GM12878 (cell line): ENCODE measurements around the gene EEF1A2. TPM values are rescaled to one million over a fixed set of nuclear protein-coding genes. Genes with fewer than 3 reads are reported as not detected.

ENCODE experiments used
- ATAC-seq: fragments of 200-7000 bp; cut with Tn5 transposase; 3 replicates; pipeline ENCODE4 v1.9.1; 2020; ENCODE audit warnings: mild to moderate bottlenecking, moderate library complexity
- BruUV-seq: library from RNA; stranded (reverse); fragments of 400-500 nt; replicated peaks from 2 replicates; lab custom pipeline; 2021; lab: Mats Ljungman, UMichigan
- CTCF ChIA-PET: fragments of 300-600 bp; sonication (Branson Sonifier 250); formaldehyde crosslinking; extraction: SDS; loops from one replicate; lab custom pipeline; 2021; ENCODE audit warnings: inconsistent platforms; lab: Yijun Ruan, JAX
- POLR2A ChIA-PET: fragments of 350-600 bp; formaldehyde crosslinking; extraction: SDS; loops from one replicate; lab custom pipeline; 2021; ENCODE audit warnings: inconsistent platforms; lab: Charles Lee
- RAD21 ChIA-PET: fragments of 300-600 bp; sonication (Branson Sonifier 250); formaldehyde crosslinking; loops from one replicate; lab custom pipeline; 2023; ENCODE audit warnings: antibody characterized with exemption; ENCODE audit not compliant: unreplicated experiment; lab: Charles Lee
- SMC1A ChIA-PET: fragments of 300-600 bp; sonication (Branson Sonifier 250); formaldehyde crosslinking; loops from one replicate; lab custom pipeline; 2023; ENCODE audit not compliant: unreplicated experiment, uncharacterized antibody; lab: Charles Lee
- DNase-seq: peaks from one replicate; pipeline ENCODE4 v3.0.0-alpha.2; 2011; ENCODE audit warnings: low read depth, low spot score
- FAIRE-seq: peaks from 3 replicates; lab custom pipeline; 2011; peaks lifted over from hg19 to GRCh38; lab: Jason Lieb, UNC
- H2AFZ ChIP-seq: 2 replicates; pipeline ENCODE4 v1.6.0; 2011; ENCODE audit warnings: low read depth, low read length, control low read depth; ENCODE audit not compliant: control insufficient read depth
- H3K27ac ChIP-seq: 2 replicates; pipeline ENCODE4 v1.5.1; 2011; ENCODE audit warnings: control low read depth; ENCODE audit not compliant: control insufficient read depth, insufficient read depth
- H3K27me3 ChIP-seq, 2 experiments: replicated peaks in 1 of 2; 2 replicates each; pipeline versions ENCODE4 v1.6.0 to v1.6.1; 2011; ENCODE audit warnings: low read length in 1 of 2; ENCODE audit not compliant: control insufficient read depth in 2 of 2, insufficient read depth in 2 of 2
- H3K36me3 ChIP-seq, 2 experiments: 2 replicates each; pipeline ENCODE4 v1.5.1; 2011; ENCODE audit warnings: low read length in 1 of 2; ENCODE audit not compliant: control insufficient read depth in 2 of 2, insufficient read depth in 2 of 2
- H3K4me1 ChIP-seq: 2 replicates; pipeline ENCODE4 v1.6.1; 2011; ENCODE audit warnings: mild to moderate bottlenecking, low read length, moderate library complexity, mixed read lengths; ENCODE audit not compliant: control insufficient read depth, insufficient read depth
- H3K4me2 ChIP-seq: 2 replicates; pipeline ENCODE4 v1.6.0; 2011; ENCODE audit warnings: control low read depth; ENCODE audit not compliant: control insufficient read depth, insufficient read depth
- H3K4me3 ChIP-seq: fragments of 200-600 bp; sonication (generic); 2 replicates; pipeline ENCODE4 v1.5.1; 2016
- H3K79me2 ChIP-seq: 2 replicates; pipeline ENCODE4 v1.6.0; 2011; ENCODE audit warnings: low read length; ENCODE audit not compliant: control insufficient read depth, insufficient read depth
- H3K9ac ChIP-seq: 2 replicates; pipeline ENCODE4 v1.8.0; 2011; ENCODE audit warnings: low read length, control low read depth, mixed read lengths; ENCODE audit not compliant: control insufficient read depth, insufficient read depth
- H3K9me3 ChIP-seq: replicated peaks from 3 replicates; pipeline ENCODE4 v1.5.1; 2011; ENCODE audit warnings: mild to moderate bottlenecking, low read length; ENCODE audit not compliant: control insufficient read depth, insufficient read depth
- H4K20me1 ChIP-seq: 2 replicates; pipeline ENCODE4 v1.6.0; 2011; ENCODE audit not compliant: control insufficient read depth, insufficient read depth
- BCLAF1 ChIP-seq: fragments of 450-650 bp; IDR thresholded peaks from 2 replicates; pipeline ENCODE4 v1.6.1; 2017; ENCODE audit warnings: antibody characterized with exemption, mild to moderate bottlenecking, moderate library complexity
- IRF5 ChIP-seq: fragments of 450-650 bp; IDR thresholded peaks from 2 replicates; pipeline ENCODE4 v1.6.1; 2017; ENCODE audit warnings: borderline replicate concordance
- MEF2A ChIP-seq: IDR thresholded peaks from 2 replicates; pipeline ENCODE4 v1.6.1; 2011; ENCODE audit warnings: low read depth, mild to moderate bottlenecking, low read length, moderate library complexity; ENCODE audit not compliant: insufficient read depth
- SPI1 ChIP-seq: IDR thresholded peaks from 2 replicates; pipeline ENCODE4 v1.6.1; 2011; ENCODE audit warnings: low read depth, mild to moderate bottlenecking, low read length, moderate library complexity, borderline replicate concordance; ENCODE audit not compliant: insufficient read depth
- WRNIP1 ChIP-seq: IDR thresholded peaks from 2 replicates; pipeline ENCODE4 v1.6.1; 2011; ENCODE audit warnings: low read depth, low read length, improper control_type of control experiment, borderline replicate concordance
- WGBS: methylation state at CpG from one replicate; pipeline ENCODE4 v1.1.6; 2016; ENCODE audit warnings: low lambda C conversion rate; ENCODE audit not compliant: insufficient replicate concordance, insufficient coverage; ENCODE audit errors: missing lambda C conversion rate; 5-methylcytosine and 5-hydroxymethylcytosine counted together
- in situ Hi-C: fragments of 300-500 bp; cut with MboI; formaldehyde crosslinking; loops from 9 replicates; pipeline ENCODE4 v1.14.3; 2018; ENCODE audit warnings: mixed read lengths
- intact Hi-C: fragments of 100-400 bp; cut with micrococcal nuclease; formaldehyde crosslinking; loops from one replicate; pipeline ENCODE4 v1.14.2; 2022; ENCODE audit not compliant: unreplicated experiment
- polyA plus RNA-seq, 11 experiments: library from polyadenylated mRNA; depleted of rRNA in 4 of 11; unstranded in 6 of 11; stranded (reverse) in 5 of 11; fragments of >200 nt; fragmentation: Nextera tagmentation in 4 of 11; fragmentation: Illumina TruSeq in 1 of 11; extraction: Ambion mirVana in 4 of 11; extraction: Trizol in 1 of 11; gene quantifications; 1 replicate in 1 of 11; 2 replicates in 10 of 11; pipeline versions ENCODE4 v1.2.1 to v1.2.3, GENCODE V29; 2011 to 2016; ENCODE audit warnings: inconsistent platforms in 2 of 11, missing spikeins in 2 of 11, low read depth in 1 of 11
- total RNA-seq, 4 experiments: library from RNA; depleted of rRNA in 3 of 4; stranded (reverse); fragments of >200 nt in 3 of 4; fragmentation: Illumina TruSeq in 1 of 4; extraction: Trizol in 1 of 4; gene quantifications; 2 replicates each; pipeline versions ENCODE4 v1.2.1 to v1.2.3, GENCODE V29; 2013 to 2021

EEF1A2 gene
- total and polyA plus RNA-seq, 10 of the 15 experiments (the other 5 are each of a cell fraction or from before 2014, with no cell fraction given), result 0.56 TPM; not detected in 9

DNA sequence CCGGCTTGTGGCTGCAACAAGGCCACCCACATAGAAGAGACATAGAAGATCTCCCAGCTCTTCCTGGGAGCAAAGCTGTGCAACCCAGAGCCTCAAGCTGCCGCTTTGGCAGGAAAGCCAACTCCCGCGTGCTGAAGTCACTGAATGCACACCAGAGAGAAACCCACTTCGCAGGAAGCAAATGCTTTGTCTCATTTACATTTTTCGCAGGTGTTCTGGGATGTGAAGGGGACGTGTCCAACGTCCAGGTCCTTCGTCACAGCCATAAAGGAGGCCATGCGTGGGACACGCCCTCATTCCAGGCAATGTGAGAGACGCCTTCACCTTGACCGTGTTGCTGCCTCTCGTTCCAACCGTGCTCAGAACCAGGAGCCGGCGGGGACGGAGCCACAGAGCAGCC is 50.9 kb downstream of the EEF1A2 start:
- CTCF ChIA-PET, result no interaction called here

More for the DNA sequence above, 50.9 kb downstream of the EEF1A2 start:
- FAIRE-seq (no peak), DNase-seq (no peak), ATAC-seq (no peak)
- Histone ChIP-seq H3K4me2 (no peak overlapping the region), H3K27ac (no peak overlapping the region), H3K4me3 (no peak overlapping the region), H3K27me3 (no peaks in the 10 kb centered on the region), H3K4me1 (no peaks in the 10 kb centered on the region), H3K79me2 (no peaks in the 10 kb centered on the region), H3K9ac (no peak overlapping the region), H3K36me3 (no peaks in the 10 kb centered on the region), H4K20me1 (no peaks in the 10 kb centered on the region), H3K9me3 (no peaks in the 10 kb centered on the region; the same call in 2 of the 3 replicates), H2AFZ (no peak overlapping the region)
- SMC1A ChIA-PET, result no interaction called here
- in situ Hi-C loops, result no loop called here
- intact Hi-C loops, result no loop called here
- RAD21 ChIA-PET, result no interaction called here
- TF ChIP-seq BCLAF1 (no peak), MEF2A (no peak), IRF5 (no peak), SPI1 (no peak), WRNIP1 (no peak)
- POLR2A ChIA-PET, result no interaction called here
- no TSS peak for BruUV-seq
- 66% methylated on average over 18 of the region's 18 CpGs for WGBS
